CD4-positive, alpha-beta T cell treated with Interleukin-2 at 100 ng/mL for 4 hours (primary cell): ENCODE measurements around the gene SNX33.
"Not testable (repeated sequence)": the region's sequence is repeated elsewhere in the genome, so short reads cannot be mapped to it uniquely, and the experiment has no call there.

Experiments
- DNase-seq: peaks from one replicate; pipeline ENCODE4 v3.0.0-alpha.2; 2020; ENCODE audit warnings: low spot score

Gene SNX33

GRCh38 chr15:75683646-75684312 is 36.1 kb downstream of the SNX33 start:
- peak; percentile 60 for DNase-seq

DNA sequence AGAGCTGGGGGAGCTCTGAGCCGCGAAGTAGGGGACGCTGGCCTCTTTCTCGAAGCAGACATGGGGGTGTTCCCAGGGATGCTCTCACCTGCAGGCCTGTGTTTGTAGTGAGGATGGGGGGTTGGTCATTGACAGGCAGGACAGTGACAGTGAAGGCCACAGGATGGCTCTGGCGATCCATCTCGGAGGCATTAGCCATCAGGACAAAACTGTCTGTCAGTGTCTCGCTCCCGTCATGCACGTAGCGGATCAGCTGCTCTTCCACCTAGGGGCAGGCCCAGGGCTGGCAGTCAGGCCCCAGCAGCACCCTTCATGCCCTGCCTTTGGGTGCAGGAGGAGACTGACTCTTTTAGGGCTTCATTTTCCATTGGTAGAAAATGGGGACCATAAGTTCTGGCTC is 36.9 kb downstream of the SNX33 start:
- no peak for DNase-seq

GRCh38 chr15:75685195-75685594 is 37.5 kb downstream of the SNX33 start:
- no peak for DNase-seq

DNA sequence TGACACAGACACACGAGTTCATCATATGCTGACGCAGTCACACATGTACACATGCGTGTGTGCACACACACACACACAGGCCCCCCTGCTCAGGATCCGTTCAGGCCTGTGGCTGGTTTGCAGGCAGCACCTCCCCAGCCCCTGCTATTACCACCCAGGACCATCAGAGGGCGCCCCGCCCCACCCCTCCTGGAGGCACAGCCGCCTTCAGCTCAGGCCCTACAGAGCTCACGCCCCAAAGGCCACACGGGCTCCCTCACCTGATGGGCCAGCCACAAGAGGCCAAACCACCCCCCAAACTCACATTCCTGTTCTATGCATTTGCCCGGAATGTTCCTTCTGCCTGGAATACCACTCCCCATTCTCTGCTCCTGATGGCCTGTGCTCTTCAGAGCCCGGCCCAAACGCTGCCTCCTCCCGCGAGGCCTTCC is 38.5 kb downstream of the SNX33 start:
- DNase-seq = peak; percentile 78

DNA sequence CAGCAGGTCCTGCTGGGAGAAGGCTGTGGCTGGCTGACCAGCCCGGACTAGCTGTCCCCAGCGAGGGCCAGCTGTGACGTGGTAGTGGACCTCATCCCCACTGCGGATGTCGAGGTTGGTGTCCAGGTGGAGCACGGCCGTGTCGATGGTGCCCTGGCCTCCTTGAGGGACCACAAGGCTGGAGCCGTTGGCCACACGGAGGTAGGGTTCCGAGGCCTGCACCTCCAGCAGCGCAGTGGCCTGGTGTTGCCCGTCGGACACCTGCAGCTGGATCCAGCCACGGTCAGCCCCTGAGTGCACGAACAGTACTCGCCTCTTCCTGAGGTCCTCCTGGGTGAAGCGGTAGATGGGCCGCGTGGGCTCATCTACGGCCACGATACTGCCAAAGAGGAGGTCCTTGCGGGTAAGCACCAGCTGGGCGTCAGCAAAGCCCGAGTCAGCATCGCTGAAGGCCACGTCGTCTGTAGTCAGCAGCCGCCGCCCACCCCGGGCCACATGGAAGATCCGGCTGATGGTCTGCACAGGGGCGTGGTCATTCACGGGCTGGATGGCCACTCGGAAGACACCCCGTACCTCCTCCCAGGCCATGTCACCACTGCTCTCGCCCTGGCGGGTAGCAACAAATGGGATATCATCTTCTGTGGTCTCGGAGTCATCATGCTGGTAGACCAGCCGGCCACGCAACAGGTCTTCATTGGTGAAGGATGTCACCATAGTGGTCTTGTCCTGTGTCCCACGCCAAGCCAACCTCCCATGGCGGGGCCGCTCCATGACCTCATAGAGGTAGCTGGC is 40.0 kb downstream of the SNX33 start:
- DNase-seq = no peak

DNA sequence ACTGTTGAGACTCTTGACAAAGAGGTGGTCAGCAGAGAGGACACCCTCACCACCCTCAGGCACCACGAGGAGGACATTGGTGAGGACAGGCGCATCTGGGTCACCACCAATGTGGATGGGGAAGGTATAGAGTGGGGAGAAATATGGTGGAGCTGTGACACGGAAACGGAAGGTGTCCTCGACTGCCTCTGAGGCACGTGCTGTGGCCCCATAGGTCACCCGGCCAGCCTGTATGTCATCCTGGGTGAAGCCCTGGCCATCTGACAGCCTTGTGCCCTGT is 40.5 kb downstream of the SNX33 start:
- DNase-seq = no peak

DNA sequence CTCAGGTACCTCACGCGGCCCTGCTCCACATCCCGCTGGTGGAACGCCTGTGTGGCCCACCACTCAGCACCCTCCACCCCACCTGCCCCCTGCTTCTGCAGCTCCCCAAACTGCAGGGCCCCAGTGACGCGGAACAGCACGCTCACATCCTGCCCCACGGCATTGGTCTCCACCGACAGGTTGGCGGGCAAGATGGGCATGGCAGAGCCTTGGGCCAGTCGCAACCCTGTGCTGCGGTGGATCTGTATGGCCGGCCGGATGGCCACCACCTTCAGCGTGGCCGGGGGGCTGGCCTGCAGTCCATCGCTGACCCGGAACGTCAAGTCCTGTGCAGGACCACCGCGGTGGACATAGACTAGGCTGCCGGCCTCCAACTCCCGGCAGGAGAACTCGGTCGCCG is 41.1 kb downstream of the SNX33 start:
- no peak for DNase-seq

- not testable (repeated sequence) for DNase-seq
These were observed 41.7 kb downstream of the SNX33 start for GRCh38 chr15:75689429-75689828.

GRCh38 chr15:75692311-75692710 is 44.6 kb downstream of the SNX33 start:
- not testable (repeated sequence) for DNase-seq

- DNase-seq = not testable (repeated sequence)
These were observed 45.3 kb downstream of the SNX33 start for GRCh38 chr15:75693028-75693427.

DNA sequence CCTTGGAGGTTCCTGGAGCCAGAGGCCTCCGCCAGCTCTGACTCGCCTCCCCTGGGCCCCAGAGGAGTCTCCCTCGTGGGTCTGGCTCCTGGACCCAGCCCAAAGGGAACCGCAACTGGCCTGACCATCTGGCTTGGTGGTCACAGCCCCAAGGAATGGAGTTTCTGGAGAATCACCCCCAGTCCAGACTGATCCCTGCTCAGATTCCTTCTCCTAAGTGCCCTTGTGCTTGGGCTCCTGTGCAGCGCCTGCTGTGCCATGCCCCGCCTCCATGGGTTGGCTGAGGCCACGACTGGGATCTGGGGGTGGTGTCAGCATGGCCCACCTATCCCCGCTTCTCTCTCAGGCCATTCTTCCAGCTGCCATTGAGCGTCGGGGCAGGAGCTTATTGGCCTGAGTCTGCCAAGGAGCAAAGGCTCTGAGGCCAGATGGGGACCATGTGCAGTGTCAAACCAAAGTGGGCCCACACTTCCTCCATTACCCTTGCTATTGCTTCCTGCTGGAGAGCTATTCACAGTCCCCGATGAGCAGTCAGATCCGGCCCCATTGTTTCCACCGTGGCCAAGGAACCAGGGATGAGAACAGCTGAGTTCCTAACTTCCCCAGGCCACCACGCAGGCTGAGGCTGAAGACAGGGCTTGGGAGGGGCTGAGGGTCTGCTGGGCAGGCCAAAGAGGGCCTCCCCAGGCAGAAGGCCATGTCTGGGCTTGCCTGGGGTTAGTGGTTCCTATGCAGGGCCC is 46.0 kb downstream of the SNX33 start:
- no peak for DNase-seq

DNA sequence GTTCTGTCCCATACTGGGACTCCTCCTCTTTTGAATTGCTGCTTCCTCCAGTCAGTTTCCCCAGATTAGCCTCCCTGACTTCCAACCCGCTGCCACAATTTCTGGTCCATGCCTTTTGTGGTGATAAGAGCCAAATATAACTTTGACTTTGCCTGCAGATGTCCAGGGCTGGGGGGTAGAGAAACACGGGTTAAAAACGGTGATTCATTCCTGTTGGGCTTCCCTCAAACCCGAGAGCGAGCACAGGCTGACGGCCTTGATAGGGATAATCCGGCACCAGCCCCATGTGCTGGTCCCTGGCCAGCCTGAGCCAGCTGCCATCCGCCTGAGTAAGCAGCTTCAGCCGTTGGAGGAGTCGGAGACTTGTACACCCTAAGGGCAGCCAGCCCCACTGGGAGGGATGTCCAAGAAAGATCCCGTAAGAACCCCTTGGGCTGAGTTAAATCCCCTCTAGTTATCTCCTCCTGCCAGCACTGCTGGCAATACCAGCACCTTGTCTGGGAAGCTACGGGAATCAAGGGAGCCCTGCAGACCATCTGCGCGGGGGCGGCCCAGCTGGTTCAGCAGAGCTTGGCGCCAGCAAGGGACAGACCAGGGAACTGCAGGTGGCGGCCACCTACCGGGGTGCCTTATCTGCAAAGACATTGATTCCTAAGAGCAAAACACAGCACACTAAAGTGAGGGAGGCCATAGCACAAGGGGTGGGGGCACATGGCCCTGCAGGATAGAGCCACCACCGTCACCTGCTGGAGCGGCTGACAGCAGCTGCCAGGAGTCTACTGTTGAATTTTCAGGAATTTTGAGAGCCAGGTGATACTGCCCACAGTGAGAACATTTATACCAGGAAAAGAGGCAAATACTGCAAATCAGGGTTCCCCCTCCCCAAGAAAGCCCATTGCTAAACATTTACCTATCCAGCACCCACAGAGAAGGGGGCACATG is 46.8 kb downstream of the SNX33 start:
- no peak for DNase-seq

DNA sequence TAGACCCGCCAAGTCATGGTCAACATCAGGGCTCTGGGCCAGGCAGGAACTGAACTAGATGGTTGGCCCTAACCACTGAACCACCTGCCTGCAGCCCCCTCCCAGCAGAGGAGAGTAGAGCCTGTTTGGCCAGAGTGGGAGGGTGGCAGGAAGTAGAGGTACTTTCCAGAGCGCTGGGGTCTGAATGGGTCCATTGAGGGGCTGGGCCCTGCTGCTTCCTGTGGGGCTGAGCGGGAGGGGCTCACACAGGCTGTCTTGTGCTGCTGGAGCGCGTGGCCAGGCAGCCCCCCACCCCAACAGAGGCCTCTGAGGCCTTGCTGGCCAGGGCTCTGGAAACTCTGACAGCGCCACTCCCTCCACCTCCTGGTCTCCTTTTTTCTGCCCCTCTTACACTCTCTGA is 47.5 kb downstream of the SNX33 start:
- no peak for DNase-seq

DNA sequence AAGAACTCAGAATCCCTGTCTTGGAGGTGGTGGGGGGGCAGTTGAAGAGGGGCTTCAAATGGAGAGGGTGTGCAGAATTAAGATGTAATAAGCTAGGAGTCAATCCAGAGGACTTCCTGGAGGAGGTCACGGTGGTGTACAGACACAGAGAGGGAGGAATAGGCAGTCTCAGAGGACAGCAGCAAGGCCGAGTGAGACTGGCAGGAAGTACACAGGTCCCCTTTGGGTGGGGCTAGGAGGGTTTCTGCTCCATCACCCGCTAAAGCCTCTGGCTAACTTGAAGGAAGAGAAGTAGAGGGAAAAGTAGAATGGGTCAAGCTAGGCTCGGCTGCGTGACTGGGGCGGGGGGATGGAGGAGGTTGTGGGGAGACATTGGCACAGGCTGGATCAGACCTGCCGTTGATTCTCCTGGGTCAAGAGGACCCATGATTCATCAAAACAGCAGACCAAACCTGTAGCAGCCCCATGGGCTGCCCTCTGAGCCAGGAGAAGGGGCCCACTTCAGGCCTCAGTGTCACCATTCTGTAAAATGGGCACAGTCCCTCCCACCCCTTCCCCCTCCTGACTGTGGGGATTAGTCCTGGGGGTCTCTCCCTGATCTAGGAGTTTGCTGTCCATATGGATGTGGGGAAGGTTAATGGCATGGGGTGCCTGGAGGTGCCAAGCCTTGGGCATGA is 48.1 kb downstream of the SNX33 start:
- DNase-seq = no peak

- no peak for DNase-seq
These were observed 48.6 kb downstream of the SNX33 start for GRCh38 chr15:75696311-75696720.

- DNase-seq = no peak
These were observed 49.1 kb downstream of the SNX33 start for GRCh38 chr15:75696854-75697259.

DNA sequence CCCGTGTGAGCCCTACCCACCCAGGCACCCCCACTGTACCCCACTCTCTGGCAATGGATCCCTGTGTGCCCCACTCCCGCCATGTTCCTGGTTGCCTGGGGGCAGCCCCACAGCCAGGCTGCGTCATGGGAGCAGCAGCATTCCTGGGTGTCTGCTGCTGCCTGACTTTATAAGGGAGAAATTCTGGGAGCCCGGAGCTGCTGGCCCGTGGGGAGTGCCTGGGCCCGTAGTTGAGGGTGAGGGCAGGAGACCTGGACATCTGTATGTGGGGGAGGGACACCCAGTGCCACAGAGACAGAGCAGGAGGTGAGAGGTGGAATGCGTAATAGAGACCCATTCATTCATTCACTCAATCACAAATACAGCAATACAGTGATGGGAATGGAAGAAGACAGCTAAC is 49.8 kb downstream of the SNX33 start:
- DNase-seq = no peak

- DNase-seq = not testable (repeated sequence)
These were observed 50.4 kb downstream of the SNX33 start for GRCh38 chr15:75697974-75698747.

- DNase-seq = not testable (repeated sequence)
These were observed 51.8 kb downstream of the SNX33 start for GRCh38 chr15:75699517-75699916.
